ENCODE measurements around the gene DNLZ.

The DNLZ gene

GRCh38 chr9:136403915-136404800 lies 40.6 kb upstream of the DNLZ start:
- H3K27me3 ChIP-seq (ENCODE audit: insufficient read depth, low read length) = no peaks in the 10 kb centered on the region
- peaks cover 67% of the 10 kb centered on the region for H3K36me3 ChIP-seq (ENCODE audit: insufficient read depth, low read length)
- WGBS = 96% methylated on average over 32 of the region's 32 CpGs
- H3K4me3 ChIP-seq (ENCODE audit: low read length) = no peak overlapping the region
- H3K4me1 ChIP-seq (ENCODE audit: insufficient read depth, low read length) = no peaks in the 10 kb centered on the region
- no peak overlapping the region for H3K27ac ChIP-seq (ENCODE audit: low read depth, low read length)
- no peaks in the 10 kb centered on the region for H3K9me3 ChIP-seq (ENCODE audit: insufficient read depth, low read depth, low read length)
- H3K9ac ChIP-seq (ENCODE audit: low read depth, low read length) = no peak overlapping the region

GRCh38 chr9:136403538-136403914 lies 40.0 kb upstream of the DNLZ start:
- no peaks in the 10 kb centered on the region for H3K9me3 ChIP-seq (ENCODE audit: insufficient read depth, low read depth, low read length)
- peaks cover 63% of the 10 kb centered on the region for H3K36me3 ChIP-seq (ENCODE audit: insufficient read depth, low read length)
- H3K4me3 ChIP-seq (ENCODE audit: low read length) = no peak overlapping the region
- no peak overlapping the region for H3K27ac ChIP-seq (ENCODE audit: low read depth, low read length)
- H3K4me1 ChIP-seq (ENCODE audit: insufficient read depth, low read length) = no peaks in the 10 kb centered on the region
- WGBS = 95% methylated on average over 5 of the region's 5 CpGs
- H3K27me3 ChIP-seq (ENCODE audit: insufficient read depth, low read length) = no peaks in the 10 kb centered on the region
- no peak overlapping the region for H3K9ac ChIP-seq (ENCODE audit: low read depth, low read length)

- no peaks in the 10 kb centered on the region for H3K4me1 ChIP-seq (ENCODE audit: insufficient read depth, low read length)
- 93% methylated on average over 13 of the region's 13 CpGs for WGBS
Observed at GRCh38 chr9:136402067-136402466, 38.5 kb upstream of the DNLZ start.

GRCh38 chr9:136401173-136401922 lies 37.8 kb upstream of the DNLZ start:
- Histone ChIP-seq H3K36me3 (ENCODE audit: insufficient read depth, low read length) (peaks cover 64% of the 10 kb centered on the region), H3K4me1 (ENCODE audit: insufficient read depth, low read length) (no peaks in the 10 kb centered on the region), H3K9me3 (ENCODE audit: insufficient read depth, low read depth, low read length) (no peaks in the 10 kb centered on the region), H3K9ac (ENCODE audit: low read depth, low read length) (no peak overlapping the region), H3K27me3 (ENCODE audit: insufficient read depth, low read length) (no peaks in the 10 kb centered on the region), H3K4me3 (ENCODE audit: low read length) (no peak overlapping the region), H3K27ac (ENCODE audit: low read depth, low read length) (no peak overlapping the region; the same call in 1 of the 2 replicates)
- 96% methylated on average over 18 of the region's 18 CpGs for WGBS

More at GRCh38 chr9:136402067-136402466, 38.5 kb upstream of the DNLZ start:
- H3K27me3 ChIP-seq (ENCODE audit: insufficient read depth, low read length) = no peaks in the 10 kb centered on the region
- no peak overlapping the region for H3K4me3 ChIP-seq (ENCODE audit: low read length)
- H3K9me3 ChIP-seq (ENCODE audit: insufficient read depth, low read depth, low read length) = no peaks in the 10 kb centered on the region
- no peak overlapping the region for H3K27ac ChIP-seq (ENCODE audit: low read depth, low read length)
- H3K9ac ChIP-seq (ENCODE audit: low read depth, low read length) = no peak overlapping the region
- H3K36me3 ChIP-seq (ENCODE audit: insufficient read depth, low read length) = peaks cover 63% of the 10 kb centered on the region

- peaks cover 65% of the 10 kb centered on the region for H3K36me3 ChIP-seq (ENCODE audit: insufficient read depth, low read length)
- 16% methylated on average over 71 of the region's 71 CpGs for WGBS
- no peaks in the 10 kb centered on the region for H3K9me3 ChIP-seq (ENCODE audit: insufficient read depth, low read depth, low read length)
- no peaks in the 10 kb centered on the region for H3K27me3 ChIP-seq (ENCODE audit: insufficient read depth, low read length)
- no peaks in the 10 kb centered on the region for H3K4me1 ChIP-seq (ENCODE audit: insufficient read depth, low read length)
- peak within 1 kb of the TSS; percentile 63 for H3K27ac ChIP-seq (ENCODE audit: low read depth, low read length)
- H3K4me3 ChIP-seq (ENCODE audit: low read length) = peak within 1 kb of the TSS; percentile 99
- H3K9ac ChIP-seq (ENCODE audit: low read depth, low read length) = peak within 1 kb of the TSS; percentile 91
Observed at GRCh38 chr9:136400038-136400834, 36.7 kb upstream of the DNLZ start, which contains the start of gene SNAPC4. SNAPC4 (minus strand) TSS chr9:136400170; CDS start chr9:136398428, 1,742 bp downstream.

- Histone ChIP-seq H3K36me3 (ENCODE audit: insufficient read depth, low read length) (peaks cover 65% of the 10 kb centered on the region), H3K27ac (ENCODE audit: low read depth, low read length) (peak overlapping the region; percentile 38), H3K27me3 (ENCODE audit: insufficient read depth, low read length) (no peaks in the 10 kb centered on the region), H3K4me1 (ENCODE audit: insufficient read depth, low read length) (no peaks in the 10 kb centered on the region), H3K9ac (ENCODE audit: low read depth, low read length) (peak overlapping the region; percentile 91), H3K4me3 (ENCODE audit: low read length) (peak overlapping the region; percentile 99), H3K9me3 (ENCODE audit: insufficient read depth, low read depth, low read length) (no peaks in the 10 kb centered on the region)
- WGBS = 3% methylated on average over 67 of the region's 67 CpGs
Observed at GRCh38 chr9:136399176-136400037, 35.9 kb upstream of the DNLZ start.

- Histone ChIP-seq H3K9ac (ENCODE audit: low read depth, low read length) (no peak overlapping the region), H3K36me3 (ENCODE audit: insufficient read depth, low read length) (peaks cover 65% of the 10 kb centered on the region), H3K4me3 (ENCODE audit: low read length) (peak overlapping the region; percentile 99), H3K27me3 (ENCODE audit: insufficient read depth, low read length) (no peaks in the 10 kb centered on the region), H3K27ac (ENCODE audit: low read depth, low read length) (no peak overlapping the region; the same call in 1 of the 2 replicates), H3K9me3 (ENCODE audit: insufficient read depth, low read depth, low read length) (no peaks in the 10 kb centered on the region), H3K4me1 (ENCODE audit: insufficient read depth, low read length) (no peaks in the 10 kb centered on the region)
- WGBS = 94% methylated on average over 12 of the region's 12 CpGs
Observed at GRCh38 chr9:136398286-136398685, 34.7 kb upstream of the DNLZ start.

- Histone ChIP-seq H3K4me1 (ENCODE audit: insufficient read depth, low read length) (no peaks in the 10 kb centered on the region), H3K36me3 (ENCODE audit: insufficient read depth, low read length) (peaks cover 70% of the 10 kb centered on the region), H3K9ac (ENCODE audit: low read depth, low read length) (no peak overlapping the region), H3K4me3 (ENCODE audit: low read length) (no peak overlapping the region), H3K27me3 (ENCODE audit: insufficient read depth, low read length) (no peaks in the 10 kb centered on the region), H3K27ac (ENCODE audit: low read depth, low read length) (no peak overlapping the region), H3K9me3 (ENCODE audit: insufficient read depth, low read depth, low read length) (no peaks in the 10 kb centered on the region)
- 81% methylated on average over 6 of the region's 6 CpGs for WGBS
Observed at GRCh38 chr9:136397643-136398042, 34.1 kb upstream of the DNLZ start.

GRCh38 chr9:136396219-136396515 lies 32.6 kb upstream of the DNLZ start:
- 96% methylated on average over 4 of the region's 4 CpGs for WGBS
- no peaks in the 10 kb centered on the region for H3K9me3 ChIP-seq (ENCODE audit: insufficient read depth, low read depth, low read length)
- no peaks in the 10 kb centered on the region for H3K27me3 ChIP-seq (ENCODE audit: insufficient read depth, low read length)
- H3K36me3 ChIP-seq (ENCODE audit: insufficient read depth, low read length) = peaks cover 71% of the 10 kb centered on the region
- no peak overlapping the region for H3K27ac ChIP-seq (ENCODE audit: low read depth, low read length)
- H3K9ac ChIP-seq (ENCODE audit: low read depth, low read length) = no peak overlapping the region
- no peaks in the 10 kb centered on the region for H3K4me1 ChIP-seq (ENCODE audit: insufficient read depth, low read length)
- H3K4me3 ChIP-seq (ENCODE audit: low read length) = no peak overlapping the region

All from HUES64 (cell line).